GM21423 (cell line): ENCODE data around the gene TNS3.

Experiments used
- ATAC-seq: cut with Tn5 transposase; IDR thresholded peaks from one replicate; pipeline ENCODE4 v1.9.1; 2021; ENCODE audit warnings: mild to moderate bottlenecking, moderate library complexity; ENCODE audit not compliant: unreplicated experiment

The TNS3 gene

GRCh38 chr7:47249361-47249760, 332.6 kb downstream of the TNS3 start:
- ATAC-seq, result no peak

GRCh38 chr7:47248797-47249196, 333.1 kb downstream of the TNS3 start:
- no peak for ATAC-seq

GRCh38 chr7:47247132-47247531, 334.8 kb downstream of the TNS3 start:
- ATAC-seq, result no peak

- no peak for ATAC-seq
Measured at GRCh38 chr7:47244692-47245091, 337.2 kb downstream of the TNS3 start.

GRCh38 chr7:47241112-47242065, 340.5 kb downstream of the TNS3 start:
- no peak for ATAC-seq

GRCh38 chr7:47239931-47240421, 341.9 kb downstream of the TNS3 start:
- ATAC-seq, result no peak

GRCh38 chr7:47239034-47239433, 342.9 kb downstream of the TNS3 start:
- no peak for ATAC-seq

- no peak for ATAC-seq
Measured at GRCh38 chr7:47236480-47237129, 345.3 kb downstream of the TNS3 start.

GRCh38 chr7:47233996-47234395, 347.9 kb downstream of the TNS3 start:
- ATAC-seq, result no peak

- ATAC-seq, result no peak
Measured at GRCh38 chr7:47232751-47233412, 349.0 kb downstream of the TNS3 start.

GRCh38 chr7:47231627-47232026, 350.3 kb downstream of the TNS3 start:
- no peak for ATAC-seq

- no peak for ATAC-seq
Measured at GRCh38 chr7:47231032-47231431, 350.9 kb downstream of the TNS3 start.

GRCh38 chr7:47228386-47229014, 353.4 kb downstream of the TNS3 start:
- no peak for ATAC-seq

GRCh38 chr7:47227762-47228177, 354.1 kb downstream of the TNS3 start:
- peak; percentile 83 for ATAC-seq

- ATAC-seq, result no peak
Measured at GRCh38 chr7:47226696-47227095, 355.2 kb downstream of the TNS3 start.

- ATAC-seq, result peak; percentile 61
Measured at GRCh38 chr7:47225387-47226131, 356.4 kb downstream of the TNS3 start.
